HG03520 (cell line): ENCODE results near the gene ZBTB7B.

ENCODE experiments used
- ATAC-seq: cut with Tn5 transposase; IDR thresholded peaks from one replicate; pipeline ENCODE4 v1.9.1; 2021; ENCODE audit warnings: mild to moderate bottlenecking, moderate library complexity; ENCODE audit not compliant: unreplicated experiment

Gene ZBTB7B

GRCh38 chr1:155034318-155035208 lies 32.0 kb downstream of the ZBTB7B start:
- ATAC-seq = no peak

GRCh38 chr1:155035936-155036335 lies 33.3 kb downstream of the ZBTB7B start:
- ATAC-seq = no peak

GRCh38 chr1:155037043-155037442 lies 34.4 kb downstream of the ZBTB7B start:
- ATAC-seq = no peak

- ATAC-seq = no peak
Measured at GRCh38 chr1:155037851-155038441, 35.3 kb downstream of the ZBTB7B start.

GRCh38 chr1:155038602-155039307 lies 36.2 kb downstream of the ZBTB7B start:
- no peak for ATAC-seq

- no peak for ATAC-seq
Measured at GRCh38 chr1:155039308-155039669, 36.7 kb downstream of the ZBTB7B start.

- ATAC-seq = no peak
Measured at GRCh38 chr1:155040358-155041093, 37.9 kb downstream of the ZBTB7B start.

- ATAC-seq = no peak
Measured at GRCh38 chr1:155042789-155043188, 40.2 kb downstream of the ZBTB7B start.

GRCh38 chr1:155043301-155043702 lies 40.7 kb downstream of the ZBTB7B start:
- ATAC-seq = no peak

GRCh38 chr1:155043793-155044192 lies 41.2 kb downstream of the ZBTB7B start:
- ATAC-seq = no peak

GRCh38 chr1:155044365-155044764 lies 41.8 kb downstream of the ZBTB7B start:
- no peak for ATAC-seq

- ATAC-seq = no peak
Measured at GRCh38 chr1:155044812-155045657, 42.4 kb downstream of the ZBTB7B start.

- ATAC-seq = no peak
Measured at GRCh38 chr1:155048449-155049334, 46.1 kb downstream of the ZBTB7B start.

GRCh38 chr1:155049651-155050559 lies 47.3 kb downstream of the ZBTB7B start:
- ATAC-seq = no peak

- ATAC-seq = peak; percentile 52
Measured at GRCh38 chr1:155050560-155051341, 48.1 kb downstream of the ZBTB7B start, which contains the start of gene ADAM15. ADAM15 (plus strand) TSS chr1:155051316; CDS start chr1:155051387, 71 bp downstream.

GRCh38 chr1:155051342-155051776 lies 48.8 kb downstream of the ZBTB7B start:
- no peak for ATAC-seq

GRCh38 chr1:155051777-155052398 lies 49.3 kb downstream of the ZBTB7B start:
- no peak for ATAC-seq
